Adrenal gland (tissue), 19 donors: ENCODE measurements around the gene SLC6A20. TPM values are rescaled to one million over a fixed set of nuclear protein-coding genes. Genes with fewer than 3 reads are reported as not detected.

Experiments
- DNase-seq, 7 donors: peaks; one replicate each; pipeline ENCODE4 v3.0.0-alpha.2; 2019 to 2020
- H3K27ac ChIP-seq, 5 donors: fragments of 200-600 bp; sonication (generic) in 4 of 5; 1 replicate in 3 of 5; 2 replicates in 2 of 5; pipeline versions ENCODE4 v1.5.1 to v1.8.0; 2016 to 2020; ENCODE audit warnings: mild to moderate bottlenecking in 1 of 5
- H3K27me3 ChIP-seq: fragments of 200-600 bp; 2 replicates; pipeline ENCODE4 v1.8.0; 2021
- H3K36me3 ChIP-seq, 2 donors: fragments of 200-600 bp; replicated peaks in 1 of 2; 1 replicate in 1 of 2; 2 replicates in 1 of 2; pipeline versions ENCODE4 v1.5.1 to v1.8.0; 2018 to 2022
- H3K4me1 ChIP-seq, 2 donors: fragments of 200-600 bp; replicated peaks in 1 of 2; 1 replicate in 1 of 2; 2 replicates in 1 of 2; pipeline versions ENCODE4 v1.5.1 to v1.8.0; 2018 to 2021
- H3K4me3 ChIP-seq, 4 donors: fragments of 200-600 bp; sonication (generic) in 3 of 4; one replicate each; pipeline ENCODE4 v1.5.1; 2016 to 2018
- H3K9me3 ChIP-seq, 3 donors: fragments of 200-600 bp; sonication (generic) in 1 of 3; replicated peaks in 1 of 3; 1 replicate in 2 of 3; 2 replicates in 1 of 3; pipeline versions ENCODE4 v1.5.1 to v1.8.0; 2016 to 2021
- POLR2A ChIP-seq, 2 donors: fragments of 450-650 bp; IDR thresholded peaks; one replicate each; pipeline ENCODE4 v1.6.1; 2017; ENCODE audit warnings: antibody characterized with exemption in 2 of 2, mild to moderate bottlenecking in 2 of 2, moderate library complexity in 1 of 2
- WGBS, 4 donors: extraction: QIAGEN DNeasy Blood & Tissue Kit in 2 of 4; methylation state at CpG; one replicate each; pipeline versions ENCODE4 v1.1.5 to v1.1.7; 2013 to 2017; 5-methylcytosine and 5-hydroxymethylcytosine counted together
- intact Hi-C, 2 donors: fragments of 100-400 bp; cut with DNase I; formaldehyde crosslinking; loops; one replicate each; pipeline versions ENCODE4 v1.14.1 to v1.15.0; 2022 to 2023
- long read RNA-seq, 10 donors: library from polyadenylated mRNA in 3 of 10; unstranded in 2 of 10; stranded (forward) in 1 of 10; transcript quantifications; one replicate each; pipeline ENCODE4 v2.0.0 and lab custom pipeline, GENCODE V29; 2021 to 2026
- polyA plus RNA-seq, 3 donors: library from polyadenylated mRNA; stranded (reverse); fragments of 200-250 nt in 2 of 3; fragments of 350-450 nt in 1 of 3; fragmentation: Illumina TruSeq in 1 of 3; extraction: RNeasy Lipid Tissue Mini Kit (QIAGEN cat#74804) in 1 of 3; gene quantifications; one replicate each; pipeline ENCODE4 v1.2.3, GENCODE V29; 2013 to 2014
- total RNA-seq, 9 donors: library from RNA; depleted of rRNA in 4 of 9; stranded (reverse); fragments of >200 nt in 4 of 9; fragments of 120-200 nt in 1 of 9; fragmentation: NEBNext Ultra II Directional in 1 of 9; extraction: Animal tissue kit (Norgen Biotek cat#: 25700) in 1 of 9; gene quantifications; one replicate each; pipeline versions ENCODE4 v1.1.0 to v1.2.4, GENCODE V29; 2013 to 2023
- TF ChIP-seq, protein P1 (sequence below), 6 experiments: fragments of 450-650 bp in 4 of 6; fragments of 200-600 bp in 2 of 6; sonication (generic) in 1 of 6; IDR thresholded peaks; 1 replicate in 5 of 6; 2 replicates in 1 of 6; pipeline versions ENCODE4 v1.5.1 to v1.8.0; 2016 to 2021; ENCODE audit warnings: antibody characterized with exemption in 6 of 6, mild to moderate bottlenecking in 2 of 6, moderate library complexity in 1 of 6
- donor health status: healthy with polysubstance abuse.
- donor health status: Bipolar disorder and iron deficiency.
- donor health status: DM: yes; HTN: yes; CAD: no.
- donor health status: DM: no; HTN: no; CAD: no.
- donor health status: DM: no; HTN: no; CAD: no.
- donor health status: DM: yes; HTN: yes; CAD: no.

Gene SLC6A20, protein sequence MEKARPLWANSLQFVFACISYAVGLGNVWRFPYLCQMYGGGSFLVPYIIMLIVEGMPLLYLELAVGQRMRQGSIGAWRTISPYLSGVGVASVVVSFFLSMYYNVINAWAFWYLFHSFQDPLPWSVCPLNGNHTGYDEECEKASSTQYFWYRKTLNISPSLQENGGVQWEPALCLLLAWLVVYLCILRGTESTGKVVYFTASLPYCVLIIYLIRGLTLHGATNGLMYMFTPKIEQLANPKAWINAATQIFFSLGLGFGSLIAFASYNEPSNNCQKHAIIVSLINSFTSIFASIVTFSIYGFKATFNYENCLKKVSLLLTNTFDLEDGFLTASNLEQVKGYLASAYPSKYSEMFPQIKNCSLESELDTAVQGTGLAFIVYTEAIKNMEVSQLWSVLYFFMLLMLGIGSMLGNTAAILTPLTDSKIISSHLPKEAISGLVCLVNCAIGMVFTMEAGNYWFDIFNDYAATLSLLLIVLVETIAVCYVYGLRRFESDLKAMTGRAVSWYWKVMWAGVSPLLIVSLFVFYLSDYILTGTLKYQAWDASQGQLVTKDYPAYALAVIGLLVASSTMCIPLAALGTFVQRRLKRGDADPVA
- under 1 TPM in 3 of 9 donors, not detected in 6; 0.08 to 0.52 (median 0.13) TPM for total RNA-seq
- under 1 TPM in 2 of 3 donors, not detected in 1; 0.07 to 0.30 TPM for polyA plus RNA-seq
- long read RNA-seq, donor 1, partial matches to known transcripts = 9 of 9 reads
- long read RNA-seq, donor 1, other reads (novel, unspliced or antisense) = 0 of 9 reads
- long read RNA-seq, donor 2 = 0 reads
- long read RNA-seq, donor 3 = 0 reads
- long read RNA-seq, donor 4 = 0 reads
- long read RNA-seq, donor 5 = 0 reads
- long read RNA-seq, donor 6 = 0 reads
- long read RNA-seq, donor 7 = 0 reads
- long read RNA-seq, donor 8 = 0 reads
- long read RNA-seq, donor 9 = 0 reads
- long read RNA-seq, donor 10 = 0 reads

DNA sequence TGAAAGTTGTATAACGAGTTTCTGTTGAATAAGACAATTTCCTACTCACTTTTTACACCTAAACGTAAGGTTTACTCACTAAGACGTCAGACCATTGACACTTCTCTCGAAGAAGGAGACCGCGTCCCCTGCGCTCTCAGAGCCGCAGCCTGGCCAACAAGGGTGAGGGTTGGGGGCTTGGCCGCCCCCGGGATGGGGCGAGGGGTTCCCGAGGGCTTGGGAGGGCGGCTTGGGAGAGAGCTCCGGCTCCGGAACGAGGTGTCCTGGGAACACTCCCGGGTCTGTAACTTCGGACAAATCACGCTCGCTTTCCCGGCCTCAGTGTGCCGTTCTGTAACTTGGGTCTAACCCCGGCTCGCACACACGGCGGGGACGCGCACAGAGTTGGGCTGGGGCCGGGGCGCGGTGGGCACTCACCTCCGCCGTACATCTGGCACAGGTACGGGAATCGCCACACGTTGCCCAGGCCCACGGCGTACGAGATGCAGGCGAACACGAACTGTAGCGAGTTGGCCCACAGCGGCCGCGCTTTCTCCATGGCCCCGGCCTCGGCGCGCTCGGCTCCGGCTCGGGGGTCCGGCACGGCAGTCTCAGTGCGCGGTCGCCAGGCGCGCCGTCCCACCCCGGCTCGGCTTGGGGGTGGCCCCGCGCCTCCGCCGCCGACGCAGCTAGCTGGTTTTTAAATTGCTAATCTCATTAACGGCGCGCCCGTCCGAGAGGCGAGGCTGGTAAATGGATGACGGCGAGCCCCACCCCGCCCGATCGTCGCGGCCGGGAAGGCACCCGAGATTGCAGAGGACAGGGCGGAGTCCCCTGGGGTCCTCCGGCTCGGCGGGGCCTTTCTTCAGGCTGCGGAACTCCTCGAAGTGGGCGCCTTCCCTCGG is at the start of gene SLC6A20:
SLC6A20 (minus strand) TSS at position 655 of the 884 bp plus-strand sequence; CDS start at position 538, 117 bp downstream.
- Histone ChIP-seq H3K36me3 (no peaks in the 10 kb centered on the region), H3K4me1 (peaks cover 10 to 14% of the 10 kb centered on the region in 2 donors), H3K4me3 (peak within 1 kb of the TSS in 1 of 4 donors; percentile 47), H3K27ac (no peak within 1 kb of the TSS), H3K9me3 (no peaks in the 10 kb centered on the region), H3K27me3 (peaks cover 48% of the 10 kb centered on the region)
- WGBS, 4 donors = 2 to 4% (median 3%) methylated on average over 19 to 91 of the region's 91 CpGs
- intact Hi-C loops = no loop called here
- no peak for DNase-seq
- TF ChIP-seq POLR2A (IDR thresholded peaks at IDR 0.05) = no peak
- TF ChIP-seq, protein P1, sequence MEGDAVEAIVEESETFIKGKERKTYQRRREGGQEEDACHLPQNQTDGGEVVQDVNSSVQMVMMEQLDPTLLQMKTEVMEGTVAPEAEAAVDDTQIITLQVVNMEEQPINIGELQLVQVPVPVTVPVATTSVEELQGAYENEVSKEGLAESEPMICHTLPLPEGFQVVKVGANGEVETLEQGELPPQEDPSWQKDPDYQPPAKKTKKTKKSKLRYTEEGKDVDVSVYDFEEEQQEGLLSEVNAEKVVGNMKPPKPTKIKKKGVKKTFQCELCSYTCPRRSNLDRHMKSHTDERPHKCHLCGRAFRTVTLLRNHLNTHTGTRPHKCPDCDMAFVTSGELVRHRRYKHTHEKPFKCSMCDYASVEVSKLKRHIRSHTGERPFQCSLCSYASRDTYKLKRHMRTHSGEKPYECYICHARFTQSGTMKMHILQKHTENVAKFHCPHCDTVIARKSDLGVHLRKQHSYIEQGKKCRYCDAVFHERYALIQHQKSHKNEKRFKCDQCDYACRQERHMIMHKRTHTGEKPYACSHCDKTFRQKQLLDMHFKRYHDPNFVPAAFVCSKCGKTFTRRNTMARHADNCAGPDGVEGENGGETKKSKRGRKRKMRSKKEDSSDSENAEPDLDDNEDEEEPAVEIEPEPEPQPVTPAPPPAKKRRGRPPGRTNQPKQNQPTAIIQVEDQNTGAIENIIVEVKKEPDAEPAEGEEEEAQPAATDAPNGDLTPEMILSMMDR (IDR thresholded peaks at IDR 0.05) = no peak

DNA sequence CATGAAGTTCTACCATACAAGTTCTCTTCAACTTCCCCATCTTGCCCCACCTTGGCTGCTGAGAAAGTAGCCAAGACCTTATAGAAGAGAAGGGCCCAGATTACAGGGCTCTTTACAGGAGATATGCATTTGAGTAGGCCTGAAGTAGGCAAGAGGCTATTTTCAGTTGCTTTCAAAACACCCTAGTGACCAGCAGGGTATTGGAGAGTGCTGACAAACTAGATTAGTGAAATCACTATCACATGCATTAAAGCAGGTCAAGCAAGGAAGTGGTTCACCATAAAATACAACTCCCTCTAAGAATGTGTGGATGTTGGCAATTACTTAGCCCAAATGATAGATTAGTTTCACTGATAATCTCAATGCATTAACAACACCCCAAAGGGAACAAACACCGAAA is 48.3 kb upstream of the SLC6A20 start:
- intact Hi-C loops = no loop called here
- H3K27me3 ChIP-seq = peaks cover 3% of the 10 kb centered on the region

DNA sequence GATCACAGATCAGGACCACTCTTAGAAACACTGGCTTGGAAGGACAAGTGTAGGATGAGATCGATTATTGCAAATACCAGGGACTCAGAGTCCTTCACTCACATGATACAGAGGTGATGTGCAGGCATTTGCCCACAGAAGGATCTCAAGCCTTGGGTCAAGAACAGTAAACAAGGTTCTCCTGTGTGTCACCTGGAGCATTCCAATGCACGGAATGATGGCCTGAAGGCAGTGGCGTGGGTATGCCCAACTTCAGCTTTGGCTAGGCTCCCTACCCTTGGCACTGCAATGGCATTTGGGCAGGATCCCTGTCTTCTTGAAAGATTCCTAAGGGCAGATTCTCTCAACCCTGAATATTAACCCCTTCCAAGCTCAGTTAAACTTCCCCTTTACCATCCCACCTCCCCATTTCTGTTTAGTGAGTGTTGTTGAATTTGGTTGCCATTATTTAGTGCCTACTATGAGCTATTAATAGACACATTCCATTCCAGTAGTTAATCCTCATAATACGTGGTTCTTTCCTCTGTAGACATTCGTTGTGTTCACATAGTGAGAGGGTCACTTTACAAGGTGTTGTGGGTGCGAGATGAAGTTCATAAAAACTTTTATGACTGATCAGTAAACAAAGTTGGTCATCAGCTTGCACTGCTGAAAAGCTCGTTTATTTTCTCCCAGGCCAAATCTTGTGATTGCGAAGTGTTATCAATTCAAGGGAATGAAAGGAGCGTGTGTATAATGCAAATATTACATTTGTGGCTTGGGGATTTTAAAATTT is 46.7 kb upstream of the SLC6A20 start:
- 81 to 88% (median 86%) methylated on average over 9 of the region's 9 CpGs for WGBS, 4 donors
- intact Hi-C loops = no loop called here

More for the DNA sequence above, 48.3 kb upstream of the SLC6A20 start:
- H3K36me3 ChIP-seq = no peaks in the 10 kb centered on the region
- no peak overlapping the region for H3K27ac ChIP-seq
- no peaks in the 10 kb centered on the region for H3K9me3 ChIP-seq
- no peak for DNase-seq
- no peak overlapping the region for H3K4me3 ChIP-seq
- TF ChIP-seq, protein P1 (IDR thresholded peaks at IDR 0.05) = no peak
- TF ChIP-seq POLR2A (IDR thresholded peaks at IDR 0.05) = no peak
- WGBS, 4 donors = 74 to 91% (median 85%) methylated on average over 1 of the region's 1 CpG
- peaks cover 0 to 16% of the 10 kb centered on the region in 2 donors for H3K4me1 ChIP-seq

More for the DNA sequence above, 46.7 kb upstream of the SLC6A20 start:
- no peak overlapping the region for H3K4me3 ChIP-seq
- no peak overlapping the region for H3K27ac ChIP-seq
- peaks cover 0 to 16% of the 10 kb centered on the region in 2 donors for H3K4me1 ChIP-seq
- no peak for DNase-seq
- no peaks in the 10 kb centered on the region for H3K36me3 ChIP-seq
- H3K9me3 ChIP-seq = no peaks in the 10 kb centered on the region
- TF ChIP-seq, protein P1 (IDR thresholded peaks at IDR 0.05) = no peak
- TF ChIP-seq POLR2A (IDR thresholded peaks at IDR 0.05) = no peak
- H3K27me3 ChIP-seq = no peaks in the 10 kb centered on the region
